Activated CD8-positive, alpha-beta memory T cell treated with anti-CD3 and anti-CD28 coated beads, Interleukin-2, amount 50 U/mL, for 48 hours (primary cell): Measurements from ENCODE around the gene MAPT.
"Not testable (repeated sequence)": the region's sequence is repeated elsewhere in the genome, so short reads cannot be mapped to it uniquely, and the experiment has no call there.

Source experiments
- DNase-seq: peaks from one replicate; pipeline ENCODE4 v3.0.0-alpha.2; 2020

MAPT gene

GRCh38 chr17:45894022-45894784, at the start of gene MAPT:
Gene MAPT, plus strand, starts transcription at chr17:45894554. Its CDS starts 67,784 bp downstream, at chr17:45962338.
- peak; percentile 94 for DNase-seq

GRCh38 chr17:45844695-45845375, 49.5 kb upstream of the MAPT start, which contains the start of gene SPPL2C:
Gene SPPL2C, plus strand, starts transcription at chr17:45844881. Its CDS starts 26 bp downstream, at chr17:45844907.
- no peak for DNase-seq

- no peak for DNase-seq
Observed at GRCh38 chr17:45845376-45846185, 48.8 kb upstream of the MAPT start.

- no peak for DNase-seq
Observed at GRCh38 chr17:45846223-45846622, 48.1 kb upstream of the MAPT start.

- no peak for DNase-seq
Observed at GRCh38 chr17:45846646-45847045, 47.7 kb upstream of the MAPT start.

- DNase-seq: no peak
Observed at GRCh38 chr17:45847101-45847500, 47.3 kb upstream of the MAPT start.

GRCh38 chr17:45847747-45848146, 46.6 kb upstream of the MAPT start:
- DNase-seq: no peak

- no peak for DNase-seq
Observed at GRCh38 chr17:45848405-45848804, 45.9 kb upstream of the MAPT start.

GRCh38 chr17:45848868-45849535, 45.4 kb upstream of the MAPT start:
- DNase-seq: no peak

- no peak for DNase-seq
Observed at GRCh38 chr17:45849536-45849990, 44.8 kb upstream of the MAPT start.

- no peak for DNase-seq
Observed at GRCh38 chr17:45850011-45850410, 44.3 kb upstream of the MAPT start.

- no peak for DNase-seq
Observed at GRCh38 chr17:45850468-45850867, 43.9 kb upstream of the MAPT start.

GRCh38 chr17:45851022-45851421, 43.3 kb upstream of the MAPT start:
- DNase-seq: no peak

GRCh38 chr17:45851464-45851863, 42.9 kb upstream of the MAPT start:
- DNase-seq: no peak

- no peak for DNase-seq
Observed at GRCh38 chr17:45851873-45852272, 42.5 kb upstream of the MAPT start.

GRCh38 chr17:45852535-45853297, 41.6 kb upstream of the MAPT start:
- DNase-seq: peak; percentile 80

- DNase-seq: no peak
Observed at GRCh38 chr17:45854209-45854608, 40.1 kb upstream of the MAPT start.

- no peak for DNase-seq
Observed at GRCh38 chr17:45855691-45856336, 38.5 kb upstream of the MAPT start.

GRCh38 chr17:45857977-45858708, 36.2 kb upstream of the MAPT start:
- DNase-seq: no peak

- DNase-seq: no peak
Observed at GRCh38 chr17:45861165-45861564, 33.2 kb upstream of the MAPT start.

- DNase-seq: not testable (repeated sequence)
Observed at GRCh38 chr17:45862127-45862526, 32.2 kb upstream of the MAPT start.
